Esophagus squamous epithelium (tissue), 5 donors: ENCODE data around the gene LOX. TPM values are rescaled to one million over a fixed set of nuclear protein-coding genes. Genes with fewer than 3 reads are reported as not detected.

ENCODE experiments used
- DNase-seq: peaks from one replicate; lab custom pipeline; 2025; lab: John Stamatoyannopoulos, UW
- H3K27ac ChIP-seq, 4 donors: fragments of 200-600 bp; sonication (generic); one replicate each; pipeline ENCODE4 v1.5.1; 2016 to 2019; ENCODE audit warnings: mild to moderate bottlenecking in 1 of 4
- H3K27me3 ChIP-seq, 4 donors: fragments of 200-600 bp; sonication (generic); 1 replicate in 3 of 4; 2 replicates in 1 of 4; pipeline versions ENCODE4 v1.5.1 to v1.6.0; 2017 to 2021; ENCODE audit warnings: antibody characterized with exemption in 1 of 4
- H3K36me3 ChIP-seq, 3 donors: fragments of 200-600 bp; sonication (generic); one replicate each; pipeline ENCODE4 v1.5.1; 2016 to 2019
- H3K4me1 ChIP-seq, 3 donors: fragments of 200-600 bp; sonication (generic); one replicate each; pipeline ENCODE4 v1.5.1; 2017 to 2019
- H3K4me3 ChIP-seq, 4 donors: fragments of 200-600 bp; sonication (generic); 1 replicate in 3 of 4; 2 replicates in 1 of 4; pipeline ENCODE4 v1.5.1; 2016 to 2019; ENCODE audit warnings: mild to moderate bottlenecking in 2 of 4, moderate library complexity in 1 of 4
- H3K9me3 ChIP-seq, 3 donors: fragments of 200-600 bp; sonication (generic); one replicate each; pipeline ENCODE4 v1.5.1; 2016 to 2019
- CTCF ChIP-seq, 6 experiments: fragments of 450-650 bp in 4 of 6; fragments of 200-600 bp in 2 of 6; sonication (generic) in 2 of 6; IDR thresholded peaks; one replicate each; pipeline ENCODE4 v1.5.1; 2016 to 2019; ENCODE audit warnings: antibody characterized with exemption in 6 of 6, mild to moderate bottlenecking in 4 of 6, moderate library complexity in 4 of 6
- POLR2A ChIP-seq, 4 donors: fragments of 450-650 bp; IDR thresholded peaks; one replicate each; pipeline ENCODE4 v1.6.1; 2017; ENCODE audit warnings: antibody characterized with exemption in 4 of 4, mild to moderate bottlenecking in 4 of 4, moderate library complexity in 3 of 4
- WGBS, 2 donors: methylation state at CpG; one replicate each; pipeline ENCODE4 v1.1.5; 2018; 5-methylcytosine and 5-hydroxymethylcytosine counted together
- intact Hi-C: fragments of 100-400 bp; cut with DNase I; formaldehyde crosslinking; loops from one replicate; pipeline ENCODE4 v1.15.0; 2022
- total RNA-seq, 4 donors: library from RNA; depleted of rRNA; stranded (reverse); fragments of >200 nt; gene quantifications; one replicate each; pipeline ENCODE4 v1.1.0, GENCODE V29; 2016
- donor health status: DM: yes; HTN: yes; CAD: no.

The LOX gene
- total RNA-seq, 4 donors from 2014 or later = 1.4 to 9.9 (median 6.6) TPM

GRCh38 chr5:122105909-122106308 lies 27.9 kb upstream of the LOX start:
- H3K4me3 ChIP-seq = no peak overlapping the region
- no peaks in the 10 kb centered on the region for H3K9me3 ChIP-seq
- no peak for TF ChIP-seq CTCF (IDR thresholded peaks at IDR 0.05)
- no peak for TF ChIP-seq POLR2A (IDR thresholded peaks at IDR 0.05)
- peaks cover 0 to 28% (median 0%) of the 10 kb centered on the region in 3 donors for H3K4me1 ChIP-seq
- WGBS, 2 donors = 91 to 92% methylated on average over 2 of the region's 2 CpGs
- no peak overlapping the region for H3K27ac ChIP-seq
- no peaks in the 10 kb centered on the region for H3K27me3 ChIP-seq
- intact Hi-C loops = no loop called here
- no peak for DNase-seq
- H3K36me3 ChIP-seq = no peaks in the 10 kb centered on the region

- intact Hi-C loops = no loop called here
Observed at GRCh38 chr5:122102825-122103224, 24.8 kb upstream of the LOX start.

GRCh38 chr5:122101636-122102285 lies 23.7 kb upstream of the LOX start:
- Histone ChIP-seq H3K4me1 (no peaks in the 10 kb centered on the region), H3K27ac (no peak overlapping the region), H3K36me3 (no peaks in the 10 kb centered on the region), H3K4me3 (no peak overlapping the region), H3K9me3 (no peaks in the 10 kb centered on the region), H3K27me3 (no peaks in the 10 kb centered on the region)
- DNase-seq = no peak
- 20 to 21% methylated on average over 4 of the region's 4 CpGs for WGBS, 2 donors
- TF ChIP-seq POLR2A (IDR thresholded peaks at IDR 0.05) (no peak), CTCF (IDR thresholded peaks at IDR 0.05) (peak in 5 of 6 experiments; percentile 42 to 66 (median 54))
- intact Hi-C loops = no loop called here

More at GRCh38 chr5:122102825-122103224, 24.8 kb upstream of the LOX start:
- DNase-seq = no peak
- Histone ChIP-seq H3K4me1 (peaks cover 0 to 4% (median 0%) of the 10 kb centered on the region in 3 donors), H3K36me3 (no peaks in the 10 kb centered on the region), H3K4me3 (no peak overlapping the region), H3K27me3 (no peaks in the 10 kb centered on the region), H3K9me3 (no peaks in the 10 kb centered on the region), H3K27ac (no peak overlapping the region)
- WGBS, 2 donors = 65 to 70% methylated on average over 1 of the region's 1 CpG
- no peak for TF ChIP-seq CTCF (IDR thresholded peaks at IDR 0.05)
- no peak for TF ChIP-seq POLR2A (IDR thresholded peaks at IDR 0.05)

GRCh38 chr5:122099060-122099790 lies 21.2 kb upstream of the LOX start:
- Histone ChIP-seq H3K9me3 (no peaks in the 10 kb centered on the region), H3K4me3 (no peak overlapping the region), H3K27me3 (no peaks in the 10 kb centered on the region), H3K27ac (no peak overlapping the region), H3K4me1 (no peaks in the 10 kb centered on the region), H3K36me3 (no peaks in the 10 kb centered on the region)
- intact Hi-C loops = loop anchor here (10.0 kb wide), 2 partner anchors 134 to 316 kb away; partner anchors contain the start of gene SRFBP1
- 62 to 78% methylated on average over 6 of the region's 6 CpGs for WGBS, 2 donors
- TF ChIP-seq POLR2A (IDR thresholded peaks at IDR 0.05) (no peak), CTCF (IDR thresholded peaks at IDR 0.05) (no peak)
- no peak for DNase-seq

GRCh38 chr5:122097391-122097790 lies 19.3 kb upstream of the LOX start:
- 75 to 86% methylated on average over 1 of the region's 1 CpG for WGBS, 2 donors
- H3K27me3 ChIP-seq = no peaks in the 10 kb centered on the region
- no peak overlapping the region for H3K27ac ChIP-seq
- H3K36me3 ChIP-seq = no peaks in the 10 kb centered on the region
- no peak for DNase-seq
- no peaks in the 10 kb centered on the region for H3K4me1 ChIP-seq
- intact Hi-C loops = loop anchor here (10.0 kb wide), 2 partner anchors 133 to 317 kb away; partner anchors contain the start of gene SRFBP1
- no peak overlapping the region for H3K4me3 ChIP-seq
- TF ChIP-seq POLR2A (IDR thresholded peaks at IDR 0.05) (no peak), CTCF (IDR thresholded peaks at IDR 0.05) (no peak)
- no peaks in the 10 kb centered on the region for H3K9me3 ChIP-seq
